Nephron (organoid): Measurements from ENCODE around the gene QRICH2.
"Not testable (repeated sequence)": the region's sequence is repeated elsewhere in the genome, so short reads cannot be mapped to it uniquely, and the experiment has no call there.

ENCODE experiments used
- H3K27ac Mint-ChIP-seq, 3 experiments: 2 replicates each; pipeline ENCODE4 v1.8.0; 2020; ENCODE audit warnings: mixed read lengths in 3 of 3, mild to moderate bottlenecking in 2 of 3, moderate library complexity in 1 of 3
- H3K27me3 Mint-ChIP-seq: 2 replicates; pipeline ENCODE4 v1.8.0; 2021; ENCODE audit warnings: low read depth, mild to moderate bottlenecking, moderate library complexity, mixed read lengths
- H3K36me3 Mint-ChIP-seq: 2 replicates; pipeline ENCODE4 v1.8.0; 2020; ENCODE audit warnings: low read depth, mixed read lengths
- H3K4me1 Mint-ChIP-seq: 2 replicates; pipeline ENCODE4 v1.8.0; 2020; ENCODE audit warnings: mixed read lengths
- H3K4me3 Mint-ChIP-seq, 3 experiments: 2 replicates each; pipeline ENCODE4 v1.8.0; 2020; ENCODE audit warnings: mild to moderate bottlenecking in 3 of 3, mixed read lengths in 3 of 3, moderate library complexity in 2 of 3
- H3K9me3 Mint-ChIP-seq: 2 replicates; pipeline ENCODE4 v1.8.0; 2020; ENCODE audit warnings: mixed read lengths
- CTCF ChIP-seq, 3 experiments: fragments of 200-600 bp; sonication (generic); IDR thresholded peaks; one replicate each; pipeline ENCODE4 v1.5.0; 2021; ENCODE audit warnings: antibody characterized with exemption in 3 of 3; ENCODE audit not compliant: unreplicated experiment in 3 of 3

Gene QRICH2

GRCh38 chr17:76253841-76254240 is 54.2 kb downstream of the QRICH2 start:
- H3K9me3 Mint-ChIP-seq, result no peaks in the 10 kb centered on the region
- peak overlapping the region in 1 of 3 experiments; percentile 57 for H3K27ac Mint-ChIP-seq
- no peak overlapping the region for H3K4me3 Mint-ChIP-seq

GRCh38 chr17:76252967-76253766 is 54.9 kb downstream of the QRICH2 start:
- H3K4me3 Mint-ChIP-seq, result peak overlapping the region in 1 of 3 experiments; percentile 47
- H3K27ac Mint-ChIP-seq, result peak overlapping the region; percentile 62 to 90 (median 71)
- not testable (repeated sequence) for H3K36me3 Mint-ChIP-seq, H3K9me3 Mint-ChIP-seq
- H3K4me1 Mint-ChIP-seq, result peaks cover 32% of the 10 kb centered on the region
- peaks cover 13% of the 10 kb centered on the region for H3K27me3 Mint-ChIP-seq

More at GRCh38 chr17:76253841-76254240, 54.2 kb downstream of the QRICH2 start:
- peaks cover 9% of the 10 kb centered on the region for H3K27me3 Mint-ChIP-seq
- no peaks in the 10 kb centered on the region for H3K36me3 Mint-ChIP-seq
- H3K4me1 Mint-ChIP-seq, result peaks cover 27% of the 10 kb centered on the region
- TF ChIP-seq CTCF (IDR thresholded peaks at IDR 0.05; ENCODE audit: unreplicated experiment in 3 of 3), result no peak

GRCh38 chr17:76252040-76252954 is 55.8 kb downstream of the QRICH2 start:
- H3K27ac Mint-ChIP-seq, result peak overlapping the region; percentile 41 to 90 (median 88)
- H3K36me3 Mint-ChIP-seq, result no peaks in the 10 kb centered on the region
- H3K4me1 Mint-ChIP-seq, result peaks cover 38% of the 10 kb centered on the region
- H3K9me3 Mint-ChIP-seq, result no peaks in the 10 kb centered on the region
- H3K4me3 Mint-ChIP-seq, result peak overlapping the region in 1 of 3 experiments; percentile 34
- peaks cover 13% of the 10 kb centered on the region for H3K27me3 Mint-ChIP-seq
- no peak for TF ChIP-seq CTCF (IDR thresholded peaks at IDR 0.05; ENCODE audit: unreplicated experiment in 3 of 3)

- no peaks in the 10 kb centered on the region for H3K9me3 Mint-ChIP-seq
- H3K36me3 Mint-ChIP-seq, result no peaks in the 10 kb centered on the region
- H3K27ac Mint-ChIP-seq, result peak overlapping the region; percentile 41 to 90 (median 88)
These were observed 56.5 kb downstream of the QRICH2 start for GRCh38 chr17:76251478-76252039.

GRCh38 chr17:76250141-76250540 is 57.9 kb downstream of the QRICH2 start:
- no peak for TF ChIP-seq CTCF (IDR thresholded peaks at IDR 0.05; ENCODE audit: unreplicated experiment in 3 of 3)
- H3K4me1 Mint-ChIP-seq, result peaks cover 45% of the 10 kb centered on the region
- H3K36me3 Mint-ChIP-seq, result no peaks in the 10 kb centered on the region
- no peak overlapping the region for H3K4me3 Mint-ChIP-seq
- H3K27ac Mint-ChIP-seq, result no peak overlapping the region
- peaks cover 13% of the 10 kb centered on the region for H3K27me3 Mint-ChIP-seq
- H3K9me3 Mint-ChIP-seq, result no peaks in the 10 kb centered on the region

More at GRCh38 chr17:76251478-76252039, 56.5 kb downstream of the QRICH2 start:
- Mint-ChIP-seq H3K4me3 (peak overlapping the region in 1 of 3 experiments; percentile 34), H3K27me3 (peaks cover 13% of the 10 kb centered on the region), H3K4me1 (peaks cover 41% of the 10 kb centered on the region)
- no peak for TF ChIP-seq CTCF (IDR thresholded peaks at IDR 0.05; ENCODE audit: unreplicated experiment in 3 of 3)
